ENCODE data around the gene MACIR. TPM values are rescaled to one million over a fixed set of nuclear protein-coding genes. Genes with fewer than 3 reads are reported as not detected.

Gene MACIR
- total and polyA plus RNA-seq, 9 of the 15 experiments (the other 6 are each of a cell fraction or from before 2014, with no cell fraction given) = 1.4 to 11.6 (median 9.4) TPM

- TF ChIP-seq ZBTB33 (CRISPR knock-in tag; IDR thresholded peaks at IDR 0.05) (0 out of 2 replicates have a peak, but pooled peaks have one; percentile 8), CTCF (IDR thresholded peaks at IDR 0.05 in 2 of 3, conservative IDR thresholded peaks at IDR 0.05 in 1 of 3; ENCODE audit: insufficient read depth in 2 of 3, low read depth in 1 of 3, low read length in 3 of 3) (no peak), NR3C1 (CRISPR knock-in tag; IDR thresholded peaks at IDR 0.05) (0 out of 2 replicates have a peak, but pooled peaks have one; percentile 1), ESRRA (IDR thresholded peaks at IDR 0.05; ENCODE audit: borderline replicate concordance, low read depth) (no peak), GTF2A2 (tag; IDR thresholded peaks at IDR 0.05) (no peak), ZNF639 (CRISPR knock-in tag; conservative IDR thresholded peaks at IDR 0.05 in 1 of 2, IDR thresholded peaks at IDR 0.05 in 1 of 2) (0 out of 4 replicates have a peak, but pooled peaks of 1 of the 2 experiments have one; percentile 46), MYNN (IDR thresholded peaks at IDR 0.05) (0 out of 2 replicates have a peak, but pooled peaks have one; percentile 31), MYNN (CRISPR knock-in tag; IDR thresholded peaks at IDR 0.05) (no peak), HDGF (IDR thresholded peaks at IDR 0.05) (peak; percentile 40; the same call in 1 of the 2 replicates), FIP1L1 (IDR thresholded peaks at IDR 0.05; ENCODE audit: low read depth, low read length, poor library complexity, severe bottlenecking) (peak; percentile 15), YY1 (IDR thresholded peaks at IDR 0.05; ENCODE audit: borderline replicate concordance in 1 of 3, control insufficient read depth in 1 of 3, extremely low read depth in 1 of 3, insufficient read depth in 3 of 3, insufficient read length in 1 of 3, insufficient replicate concordance in 2 of 3, low read depth in 1 of 3, low read length in 2 of 3) (peak in 1 of 3 experiments; percentile 8), SNAPC5 (CRISPR knock-in tag; IDR thresholded peaks at IDR 0.05) (no peak), HDAC1 (IDR thresholded peaks at IDR 0.05) (peak in 1 of 2 experiments; percentile 60; a peak in 2 of 4 replicates), MTA1 (IDR thresholded peaks at IDR 0.05; ENCODE audit: borderline replicate concordance) (peak; percentile 30; the same call in 1 of the 2 replicates), ZBTB8A (IDR thresholded peaks at IDR 0.05; ENCODE audit: partially characterized antibody) (no peak), ZNF740 (CRISPR knock-in tag; IDR thresholded peaks at IDR 0.05) (no peak), ZNF740 (tag; IDR thresholded peaks at IDR 0.05) (no peak)
These were observed 1.3 kb downstream of the MACIR start (continued) for GRCh38 chr5:103259705-103260355.
